Measurements from ENCODE around the gene MAP3K15.
"Not testable (repeated sequence)": the region's sequence is repeated elsewhere in the genome, so short reads cannot be mapped to it uniquely, and the experiment has no call there.

Gene MAP3K15

DNA sequence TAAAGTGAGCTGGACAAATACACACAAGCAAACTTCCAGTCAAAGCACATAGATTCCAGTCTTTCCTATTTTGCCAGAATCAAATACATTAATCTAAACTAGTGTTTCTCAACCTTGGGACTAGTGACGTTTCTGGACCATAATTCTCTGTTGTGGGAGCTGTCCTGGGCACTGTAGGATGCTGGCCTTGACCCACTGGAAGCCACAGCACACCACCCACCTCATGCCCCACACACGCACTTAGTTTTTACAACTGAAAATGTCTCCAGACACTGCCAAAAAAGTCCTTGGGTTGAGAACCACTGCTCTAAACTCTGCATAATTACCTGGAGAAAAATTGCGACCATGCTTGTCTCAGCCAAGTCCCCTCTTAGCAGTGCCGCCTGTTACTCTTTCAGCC is 57.6 kb downstream of the MAP3K15 start:
- Histone ChIP-seq H3K4me1 (ENCODE audit: insufficient read depth, low read length, severe bottlenecking) (no peaks in the 10 kb centered on the region), H3K4me3 (ENCODE audit: low read depth, low read length, poor library complexity, severe bottlenecking) (no peak overlapping the region), H2AFZ (ENCODE audit: low read length) (no peak overlapping the region), H3F3A (ENCODE audit: insufficient read depth, low read length) (no peaks in the 10 kb centered on the region), H3K27ac (ENCODE audit: low read depth, low read length, poor library complexity, severe bottlenecking) (no peak overlapping the region), H3K9me3 (ENCODE audit: low read length) (no peaks in the 10 kb centered on the region), H3K27me3 (ENCODE audit: insufficient read depth, low read length) (no peaks in the 10 kb centered on the region), H3K79me2 (ENCODE audit: insufficient read depth, low read length) (no peaks in the 10 kb centered on the region), H3K36me3 (ENCODE audit: insufficient read depth, low read length) (no peaks in the 10 kb centered on the region), H3K9ac (ENCODE audit: low read length) (no peak overlapping the region), H3K4me2 (ENCODE audit: low read length) (no peak overlapping the region), H4K20me1 (ENCODE audit: insufficient read depth, low read length) (no peaks in the 10 kb centered on the region), H3K9me2 (ENCODE audit: low read depth, low read length) (no peaks in the 10 kb centered on the region)
- TF ChIP-seq, protein P1, sequence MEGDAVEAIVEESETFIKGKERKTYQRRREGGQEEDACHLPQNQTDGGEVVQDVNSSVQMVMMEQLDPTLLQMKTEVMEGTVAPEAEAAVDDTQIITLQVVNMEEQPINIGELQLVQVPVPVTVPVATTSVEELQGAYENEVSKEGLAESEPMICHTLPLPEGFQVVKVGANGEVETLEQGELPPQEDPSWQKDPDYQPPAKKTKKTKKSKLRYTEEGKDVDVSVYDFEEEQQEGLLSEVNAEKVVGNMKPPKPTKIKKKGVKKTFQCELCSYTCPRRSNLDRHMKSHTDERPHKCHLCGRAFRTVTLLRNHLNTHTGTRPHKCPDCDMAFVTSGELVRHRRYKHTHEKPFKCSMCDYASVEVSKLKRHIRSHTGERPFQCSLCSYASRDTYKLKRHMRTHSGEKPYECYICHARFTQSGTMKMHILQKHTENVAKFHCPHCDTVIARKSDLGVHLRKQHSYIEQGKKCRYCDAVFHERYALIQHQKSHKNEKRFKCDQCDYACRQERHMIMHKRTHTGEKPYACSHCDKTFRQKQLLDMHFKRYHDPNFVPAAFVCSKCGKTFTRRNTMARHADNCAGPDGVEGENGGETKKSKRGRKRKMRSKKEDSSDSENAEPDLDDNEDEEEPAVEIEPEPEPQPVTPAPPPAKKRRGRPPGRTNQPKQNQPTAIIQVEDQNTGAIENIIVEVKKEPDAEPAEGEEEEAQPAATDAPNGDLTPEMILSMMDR (IDR thresholded peaks at IDR 0.05; ENCODE audit: low read length): no peak
- TF ChIP-seq EZH2 (IDR thresholded peaks at IDR 0.05; ENCODE audit: borderline replicate concordance, low read length): no peak

DNA sequence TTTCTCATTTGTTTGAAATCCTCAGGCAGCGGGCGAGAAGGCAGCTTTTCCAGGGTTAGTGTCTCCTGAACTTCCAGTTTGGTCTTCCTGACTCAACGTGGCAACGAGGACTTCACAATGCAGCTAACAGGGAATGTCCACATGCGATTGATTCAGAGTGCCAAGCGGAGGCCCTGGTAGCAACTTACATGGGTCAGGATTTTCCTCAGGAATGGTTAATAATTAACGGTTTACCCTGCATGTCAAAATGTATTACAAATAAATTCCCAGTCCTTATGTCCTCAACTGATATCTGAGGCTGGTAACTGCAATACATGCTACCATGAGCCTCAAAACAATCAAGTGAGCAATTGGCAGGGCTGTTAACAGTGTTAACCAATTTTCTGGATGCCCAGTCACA is 67.2 kb downstream of the MAP3K15 start:
- Histone ChIP-seq H3K4me1 (ENCODE audit: insufficient read depth, low read length, severe bottlenecking) (no peaks in the 10 kb centered on the region), H3K27me3 (ENCODE audit: insufficient read depth, low read length) (no peaks in the 10 kb centered on the region), H3K4me3 (ENCODE audit: low read depth, low read length, poor library complexity, severe bottlenecking) (no peak overlapping the region), H3F3A (ENCODE audit: insufficient read depth, low read length) (no peaks in the 10 kb centered on the region), H3K9me2 (ENCODE audit: low read depth, low read length) (no peaks in the 10 kb centered on the region), H3K36me3 (ENCODE audit: insufficient read depth, low read length) (no peaks in the 10 kb centered on the region), H3K9me3 (ENCODE audit: low read length) (no peaks in the 10 kb centered on the region), H3K79me2 (ENCODE audit: insufficient read depth, low read length) (no peaks in the 10 kb centered on the region), H4K20me1 (ENCODE audit: insufficient read depth, low read length) (no peaks in the 10 kb centered on the region), H3K9ac (ENCODE audit: low read length) (no peak overlapping the region), H3K4me2 (ENCODE audit: low read length) (no peak overlapping the region), H2AFZ (ENCODE audit: low read length) (no peak overlapping the region), H3K27ac (ENCODE audit: low read depth, low read length, poor library complexity, severe bottlenecking) (no peak overlapping the region)
- no peak for TF ChIP-seq EZH2 (IDR thresholded peaks at IDR 0.05; ENCODE audit: borderline replicate concordance, low read length)
- TF ChIP-seq, protein P1 (IDR thresholded peaks at IDR 0.05; ENCODE audit: low read length): no peak

DNA sequence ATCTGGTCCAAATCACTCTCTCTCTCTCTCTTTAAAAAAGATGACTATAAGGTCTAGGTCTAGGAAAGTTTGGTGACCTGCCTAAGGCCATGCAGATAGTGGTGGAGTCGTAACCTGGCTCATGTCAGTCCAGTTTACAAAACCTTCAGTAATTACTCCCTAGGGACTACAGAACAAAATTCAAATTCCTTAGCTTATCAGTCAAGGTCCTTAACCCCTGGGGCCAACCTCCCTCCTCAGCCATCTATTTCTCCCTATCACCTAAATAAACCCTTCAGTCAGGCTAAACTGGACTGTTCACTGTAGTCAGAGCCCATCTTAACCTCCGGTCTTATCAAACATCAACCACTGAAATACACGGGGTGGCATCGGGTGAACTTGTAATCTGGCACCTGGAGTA is 68.9 kb downstream of the MAP3K15 start:
- no peak for TF ChIP-seq EZH2 (IDR thresholded peaks at IDR 0.05; ENCODE audit: borderline replicate concordance, low read length)
- TF ChIP-seq, protein P1 (IDR thresholded peaks at IDR 0.05; ENCODE audit: low read length): no peak
- Histone ChIP-seq H3K27ac (ENCODE audit: low read depth, low read length, poor library complexity, severe bottlenecking) (no peak overlapping the region), H3K4me1 (ENCODE audit: insufficient read depth, low read length, severe bottlenecking) (no peaks in the 10 kb centered on the region), H3F3A (ENCODE audit: insufficient read depth, low read length) (no peaks in the 10 kb centered on the region), H3K79me2 (ENCODE audit: insufficient read depth, low read length) (no peaks in the 10 kb centered on the region), H3K9me3 (ENCODE audit: low read length) (no peaks in the 10 kb centered on the region), H3K4me3 (ENCODE audit: low read depth, low read length, poor library complexity, severe bottlenecking) (no peak overlapping the region), H4K20me1 (ENCODE audit: insufficient read depth, low read length) (no peaks in the 10 kb centered on the region), H3K27me3 (ENCODE audit: insufficient read depth, low read length) (no peaks in the 10 kb centered on the region), H3K9ac (ENCODE audit: low read length) (no peak overlapping the region), H3K9me2 (ENCODE audit: low read depth, low read length) (no peaks in the 10 kb centered on the region), H3K4me2 (ENCODE audit: low read length) (no peak overlapping the region), H2AFZ (ENCODE audit: low read length) (no peak overlapping the region), H3K36me3 (ENCODE audit: insufficient read depth, low read length) (no peaks in the 10 kb centered on the region)

DNA sequence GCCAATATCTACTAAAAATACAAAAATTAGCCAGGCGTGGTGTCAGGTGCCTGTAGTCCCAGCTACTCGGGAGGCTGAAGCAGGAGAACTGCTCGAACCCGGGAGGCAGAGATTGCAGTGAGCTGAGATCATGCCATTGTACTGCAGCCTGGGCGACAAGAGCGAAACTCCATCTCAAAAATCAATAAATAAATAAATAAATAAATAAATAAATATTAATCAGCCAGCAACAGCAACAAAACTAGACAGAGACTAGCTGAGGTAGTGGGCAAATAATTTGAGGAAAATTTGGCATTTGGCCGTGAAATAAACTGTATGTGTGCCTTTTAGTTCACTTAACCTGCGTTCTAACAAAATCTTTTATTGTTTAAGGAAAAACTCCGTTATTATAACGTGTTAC is 69.5 kb downstream of the MAP3K15 start:
- not testable (repeated sequence) for H3K36me3 ChIP-seq (ENCODE audit: insufficient read depth, low read length); H3F3A ChIP-seq (ENCODE audit: insufficient read depth, low read length); H2AFZ ChIP-seq (ENCODE audit: low read length); H3K4me1 ChIP-seq (ENCODE audit: insufficient read depth, low read length, severe bottlenecking); H3K27me3 ChIP-seq (ENCODE audit: insufficient read depth, low read length); H3K9ac ChIP-seq (ENCODE audit: low read length); H3K79me2 ChIP-seq (ENCODE audit: insufficient read depth, low read length); H3K4me2 ChIP-seq (ENCODE audit: low read length); H3K4me3 ChIP-seq (ENCODE audit: low read depth, low read length, poor library complexity, severe bottlenecking); H3K9me3 ChIP-seq (ENCODE audit: low read length); H4K20me1 ChIP-seq (ENCODE audit: insufficient read depth, low read length); H3K9me2 ChIP-seq (ENCODE audit: low read depth, low read length); H3K27ac ChIP-seq (ENCODE audit: low read depth, low read length, poor library complexity, severe bottlenecking)

Measured in OCI-LY1 (cell line).